Femur (tissue), 1 donor: ENCODE data around the gene RNF31.
"Not testable (repeated sequence)": the region's sequence is repeated elsewhere in the genome, so short reads cannot be mapped to it uniquely, and the experiment has no call there.

ENCODE experiments used
- DNase-seq: peaks from one replicate; pipeline ENCODE4 v3.0.0-alpha.2; 2017

The RNF31 gene

GRCh38 chr14:24146978-24147760 is at the start of gene RNF31:
RNF31 (plus strand) TSS chr14:24147498; CDS start chr14:24147699, 201 bp downstream.
- peak; percentile 99 for DNase-seq

- DNase-seq = no peak
Observed at GRCh38 chr14:24098229-24098926, 48.9 kb upstream of the RNF31 start.

GRCh38 chr14:24098927-24099813 is 48.1 kb upstream of the RNF31 start:
- DNase-seq = no peak

- DNase-seq = no peak
Observed at GRCh38 chr14:24100197-24100981, 46.9 kb upstream of the RNF31 start.

- no peak for DNase-seq
Observed at GRCh38 chr14:24100982-24101494, 46.3 kb upstream of the RNF31 start.

GRCh38 chr14:24102357-24103048 is 44.8 kb upstream of the RNF31 start:
- DNase-seq = no peak

- DNase-seq = no peak
Observed at GRCh38 chr14:24103451-24103850, 43.8 kb upstream of the RNF31 start.

- not testable (repeated sequence) for DNase-seq
Observed at GRCh38 chr14:24105609-24106239, 41.6 kb upstream of the RNF31 start.

GRCh38 chr14:24106672-24107271 is 40.5 kb upstream of the RNF31 start:
- DNase-seq = no peak

GRCh38 chr14:24108336-24108874 is 38.9 kb upstream of the RNF31 start:
- no peak for DNase-seq

GRCh38 chr14:24110060-24110459 is 37.2 kb upstream of the RNF31 start:
- no peak for DNase-seq

- DNase-seq = no peak
Observed at GRCh38 chr14:24110523-24110922, 36.8 kb upstream of the RNF31 start.

- no peak for DNase-seq
Observed at GRCh38 chr14:24113379-24113800, 33.9 kb upstream of the RNF31 start.

- peak; percentile 90 for DNase-seq
Observed at GRCh38 chr14:24113801-24114531, 33.3 kb upstream of the RNF31 start.

- DNase-seq = peak; percentile 99
Observed at GRCh38 chr14:24114532-24115421, 32.5 kb upstream of the RNF31 start, which contains the start of the genes DCAF11 and NRL. DCAF11 (plus strand) TSS chr14:24114777; CDS start chr14:24115595, 818 bp downstream. NRL (minus strand) TSS chr14:24114949; CDS start chr14:24082848, 32,101 bp downstream.

GRCh38 chr14:24115422-24116127 is 31.7 kb upstream of the RNF31 start:
- DNase-seq = no peak

GRCh38 chr14:24116128-24116814 is 31.0 kb upstream of the RNF31 start:
- DNase-seq = no peak
